Glutamatergic neuron (in vitro differentiated cells): ENCODE results near the gene CADM2. TPM values are rescaled to one million over a fixed set of nuclear protein-coding genes. Genes with fewer than 3 reads are reported as not detected.

Experiments used
- DNase-seq: peaks from one replicate; pipeline ENCODE4 v3.0.0; 2022
- H3K27ac Mint-ChIP-seq: one replicate; pipeline ENCODE4 v1.8.0; 2020; ENCODE audit warnings: mild to moderate bottlenecking, mixed read lengths, inconsistent platforms; ENCODE audit not compliant: unreplicated experiment
- H3K27me3 Mint-ChIP-seq: one replicate; pipeline ENCODE4 v1.8.0; 2020; ENCODE audit warnings: mild to moderate bottlenecking, moderate library complexity, mixed read lengths, inconsistent platforms; ENCODE audit not compliant: unreplicated experiment
- H3K36me3 Mint-ChIP-seq: one replicate; pipeline ENCODE4 v1.8.0; 2020; ENCODE audit warnings: mild to moderate bottlenecking, mixed read lengths, inconsistent platforms; ENCODE audit not compliant: unreplicated experiment
- H3K4me1 Mint-ChIP-seq: one replicate; pipeline ENCODE4 v1.8.0; 2020; ENCODE audit warnings: mild to moderate bottlenecking, low read depth, mixed read lengths, inconsistent platforms; ENCODE audit not compliant: unreplicated experiment
- H3K4me3 Mint-ChIP-seq: one replicate; pipeline ENCODE4 v1.8.0; 2020; ENCODE audit warnings: mild to moderate bottlenecking, mixed read lengths, inconsistent platforms; ENCODE audit not compliant: unreplicated experiment
- H3K9me3 Mint-ChIP-seq: one replicate; pipeline ENCODE4 v1.8.0; 2020; ENCODE audit warnings: mild to moderate bottlenecking, moderate library complexity, mixed read lengths, inconsistent platforms; ENCODE audit not compliant: unreplicated experiment
- CTCF ChIP-seq: fragments of 200-600 bp; sonication (generic); IDR thresholded peaks from one replicate; pipeline ENCODE4 v1.5.0; 2021; ENCODE audit not compliant: partially characterized antibody, unreplicated experiment
- total RNA-seq: library from RNA; stranded (reverse); fragmentation: NEBNext Ultra II Directional; extraction: Animal tissue kit (Norgen Biotek cat#: 25700); gene quantifications from one replicate; pipeline ENCODE4 v1.2.1, GENCODE V29; 2021; ENCODE audit not compliant: unreplicated experiment

The CADM2 gene
- total RNA-seq, 1 donor from 2014 or later: 233 TPM

DNA sequence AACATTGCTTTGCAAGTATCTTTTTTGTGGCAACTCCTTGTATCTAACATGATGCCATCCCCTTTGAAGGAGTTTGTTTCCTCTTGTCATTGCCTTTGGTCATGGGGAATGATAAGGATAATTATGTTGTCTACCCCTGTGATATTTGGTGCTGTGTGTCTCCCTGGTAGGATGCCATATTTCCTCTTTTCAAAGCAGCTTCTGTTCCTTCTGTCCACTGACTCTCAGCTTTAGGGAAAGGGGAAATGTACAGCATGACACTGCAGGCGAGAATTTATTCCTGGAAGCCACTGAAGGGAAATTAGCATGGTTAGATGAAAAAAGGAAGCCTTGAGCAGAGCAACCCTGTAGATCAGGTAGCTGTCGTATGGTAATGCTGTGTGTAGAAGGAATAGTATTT is 576.7 kb downstream of the CADM2 start:
- no peak for DNase-seq
- peaks cover 2% of the 10 kb centered on the region for H3K4me1 Mint-ChIP-seq
- no peak overlapping the region for H3K27ac Mint-ChIP-seq
- H3K4me3 Mint-ChIP-seq: no peak overlapping the region
- no peaks in the 10 kb centered on the region for H3K27me3 Mint-ChIP-seq
- TF ChIP-seq CTCF: no peak
- H3K9me3 Mint-ChIP-seq: no peaks in the 10 kb centered on the region
- H3K36me3 Mint-ChIP-seq: no peaks in the 10 kb centered on the region

DNA sequence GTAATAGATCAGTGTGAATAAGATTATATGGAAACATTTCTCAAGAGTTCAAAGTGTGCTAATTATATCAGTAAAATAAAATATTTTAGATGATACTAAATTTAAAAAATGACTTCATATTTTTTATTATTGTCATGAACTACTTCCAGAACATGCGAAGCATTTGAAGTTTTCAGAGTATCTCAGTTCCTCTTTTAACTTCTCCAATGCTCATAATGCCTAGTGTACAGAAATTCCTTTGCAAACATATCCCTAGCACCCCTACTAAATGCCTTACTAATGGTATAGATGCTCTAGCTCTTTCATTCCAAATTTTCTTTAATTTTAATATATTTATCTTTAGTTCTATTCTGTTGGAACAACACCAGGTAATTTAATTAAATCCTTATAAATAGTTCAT is 580.4 kb downstream of the CADM2 start:
- H3K27ac Mint-ChIP-seq: no peak overlapping the region
- no peaks in the 10 kb centered on the region for H3K9me3 Mint-ChIP-seq
- H3K4me3 Mint-ChIP-seq: no peak overlapping the region
- no peak for TF ChIP-seq CTCF
- H3K4me1 Mint-ChIP-seq: peaks cover 2% of the 10 kb centered on the region
- H3K36me3 Mint-ChIP-seq: no peaks in the 10 kb centered on the region
- no peak for DNase-seq
- H3K27me3 Mint-ChIP-seq: no peaks in the 10 kb centered on the region

DNA sequence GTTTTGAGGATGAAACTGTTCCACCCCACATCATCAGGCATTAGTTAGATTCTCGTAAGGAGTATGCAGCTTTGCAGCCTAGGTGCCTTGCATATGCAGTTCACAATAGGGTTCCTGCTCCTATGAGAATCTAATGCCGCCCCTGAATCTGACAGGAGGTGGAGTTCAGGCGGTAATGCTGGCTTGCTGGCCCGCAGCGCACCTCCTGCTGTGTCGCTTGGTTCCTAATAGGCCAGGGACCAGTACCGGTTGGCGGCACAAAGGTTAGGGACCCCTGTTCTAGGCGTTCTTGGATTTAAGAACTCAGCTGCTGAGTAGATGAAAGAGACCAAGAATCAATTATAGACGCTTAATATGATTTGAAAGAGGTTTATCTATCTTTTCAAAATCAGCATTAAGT is 595.4 kb downstream of the CADM2 start:
- Mint-ChIP-seq H3K27ac (no peak overlapping the region), H3K36me3 (no peaks in the 10 kb centered on the region), H3K9me3 (no peaks in the 10 kb centered on the region), H3K4me1 (no peaks in the 10 kb centered on the region), H3K4me3 (no peak overlapping the region), H3K27me3 (no peaks in the 10 kb centered on the region)
- TF ChIP-seq CTCF: no peak
- DNase-seq: no peak

- Mint-ChIP-seq H3K27ac (no peak overlapping the region), H3K4me1 (no peaks in the 10 kb centered on the region), H3K27me3 (peaks cover 2% of the 10 kb centered on the region), H3K36me3 (no peaks in the 10 kb centered on the region), H3K9me3 (no peaks in the 10 kb centered on the region), H3K4me3 (no peak overlapping the region)
- TF ChIP-seq CTCF: no peak
- DNase-seq: no peak
Observed at GRCh38 chr3:85560088-85560785, 601.4 kb downstream of the CADM2 start.

GRCh38 chr3:85567071-85567676 is 608.4 kb downstream of the CADM2 start:
- peaks cover 2% of the 10 kb centered on the region for H3K27me3 Mint-ChIP-seq
- H3K9me3 Mint-ChIP-seq: peaks cover 1% of the 10 kb centered on the region
- peak; percentile 93 for TF ChIP-seq CTCF
- peak; percentile 74 for DNase-seq
- H3K4me3 Mint-ChIP-seq: no peak overlapping the region
- no peaks in the 10 kb centered on the region for H3K4me1 Mint-ChIP-seq
- H3K36me3 Mint-ChIP-seq: no peaks in the 10 kb centered on the region
- H3K27ac Mint-ChIP-seq: no peak overlapping the region
